GM19467 (cell line): ENCODE data around the gene TM7SF3.
A peak's percentile ranks its signal among the peaks of the same experiment; 100 is the strongest.
"Not testable (repeated sequence)": the region's sequence is repeated elsewhere in the genome, so short reads cannot be mapped to it uniquely, and the experiment has no call there.

ENCODE experiments used
- ATAC-seq: cut with Tn5 transposase; IDR thresholded peaks from one replicate; pipeline ENCODE4 v1.9.1; 2021; ENCODE audit warnings: mild to moderate bottlenecking, moderate library complexity; ENCODE audit not compliant: unreplicated experiment

TM7SF3 gene

GRCh38 chr12:26987634-26988424 lies 26.4 kb downstream of the TM7SF3 start:
- ATAC-seq, result no peak

GRCh38 chr12:26982866-26983265 lies 31.3 kb downstream of the TM7SF3 start:
- no peak for ATAC-seq

DNA sequence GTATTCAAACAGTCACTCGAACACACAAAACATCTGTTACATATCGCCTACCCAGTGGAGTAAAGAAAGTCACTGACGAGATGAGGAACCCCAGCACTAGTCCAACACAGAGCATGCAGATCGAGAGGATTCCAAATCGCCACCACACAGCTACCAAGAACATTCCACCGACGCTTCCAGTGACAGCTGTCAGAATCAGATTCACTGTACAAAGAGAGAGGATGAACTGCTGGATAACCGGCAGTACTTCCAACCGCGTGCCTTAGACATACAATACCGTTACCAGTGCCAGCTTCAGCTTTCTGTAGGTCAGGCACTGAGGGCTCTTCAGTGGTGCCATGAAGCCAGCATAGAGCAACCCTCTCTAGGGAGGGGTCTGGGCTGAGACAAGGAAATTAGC lies 34.5 kb downstream of the TM7SF3 start:
- no peak for ATAC-seq

GRCh38 chr12:26978801-26979200 lies 35.4 kb downstream of the TM7SF3 start:
- no peak for ATAC-seq

DNA sequence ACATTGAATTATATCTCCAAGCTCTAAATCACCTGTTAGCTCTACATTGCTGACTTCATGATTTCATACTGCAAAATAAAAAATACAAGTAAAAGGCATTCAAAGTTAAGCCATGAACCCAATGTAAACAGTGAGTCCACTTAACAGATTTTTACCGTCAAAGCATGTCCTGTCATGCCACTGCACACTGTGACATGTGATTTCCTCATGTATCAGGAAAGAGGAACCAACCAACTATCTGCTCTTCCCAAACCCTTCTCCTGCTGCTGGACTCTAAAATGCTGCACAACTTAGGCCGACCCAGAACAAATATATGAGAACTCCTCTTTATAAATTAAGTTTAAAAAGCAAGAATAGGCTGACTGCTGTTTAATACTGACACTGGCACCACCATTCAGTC lies 37.5 kb downstream of the TM7SF3 start:
- no peak for ATAC-seq

DNA sequence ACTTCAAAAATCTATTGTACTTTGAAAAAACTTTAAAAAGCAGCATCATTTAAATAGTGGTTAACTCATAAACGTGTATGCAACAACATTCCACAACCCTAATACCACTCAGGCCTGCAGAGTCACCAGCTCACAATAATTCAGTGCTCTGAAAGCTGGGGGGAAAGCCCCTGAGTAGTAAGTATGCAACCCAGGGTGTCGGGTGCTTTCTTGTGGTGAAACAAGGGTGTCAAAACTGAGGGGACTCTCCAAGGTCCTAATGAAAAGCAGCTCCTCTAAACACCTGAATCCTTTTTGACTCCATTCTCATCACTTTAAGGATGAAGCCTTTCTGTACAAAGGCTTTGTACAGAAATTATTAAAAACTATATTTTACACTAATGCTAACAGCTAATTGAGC lies 42.2 kb downstream of the TM7SF3 start:
- ATAC-seq, result peak; percentile 79

GRCh38 chr12:26970136-26970535 lies 44.0 kb downstream of the TM7SF3 start:
- no peak for ATAC-seq

DNA sequence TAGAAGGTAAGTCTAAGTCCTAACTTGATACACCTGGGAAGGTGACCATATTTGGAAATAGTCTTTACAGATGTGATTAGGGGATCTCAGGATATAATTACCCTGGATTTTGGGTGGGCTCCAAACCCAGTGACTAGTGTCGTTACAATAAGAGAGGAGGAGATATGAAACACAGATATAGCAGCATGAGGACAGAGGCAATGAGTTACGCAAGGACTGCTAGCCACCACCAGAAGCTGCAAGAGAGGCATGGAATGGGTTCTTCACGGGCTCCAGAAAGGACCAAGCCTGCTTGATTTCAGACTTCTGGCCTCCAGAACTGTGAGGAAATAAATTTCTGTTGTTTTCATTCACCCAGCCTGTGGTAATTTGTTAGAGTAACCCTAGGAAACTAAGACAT lies 47.3 kb downstream of the TM7SF3 start:
- ATAC-seq, result no peak

DNA sequence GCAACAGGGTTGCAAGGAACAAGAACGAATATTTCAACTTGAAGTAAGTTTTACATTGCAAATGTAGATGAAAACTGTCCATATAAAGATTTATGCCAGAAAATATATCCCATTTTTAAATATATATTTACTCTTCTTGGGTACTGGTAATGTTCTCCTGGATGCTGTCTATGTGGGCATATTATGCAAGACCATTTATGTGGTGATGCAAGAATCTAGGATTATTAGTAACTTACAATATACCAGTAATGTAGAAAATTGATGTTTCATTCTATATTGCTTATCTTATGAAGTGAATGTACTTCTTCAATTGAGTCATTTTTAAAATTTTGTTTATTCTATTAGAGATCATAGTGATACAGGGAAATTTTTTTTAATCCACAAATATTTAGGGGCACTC lies 50.8 kb downstream of the TM7SF3 start:
- ATAC-seq, result no peak

- ATAC-seq, result no peak
Observed at GRCh38 chr12:26961803-26962202, 52.4 kb downstream of the TM7SF3 start.

DNA sequence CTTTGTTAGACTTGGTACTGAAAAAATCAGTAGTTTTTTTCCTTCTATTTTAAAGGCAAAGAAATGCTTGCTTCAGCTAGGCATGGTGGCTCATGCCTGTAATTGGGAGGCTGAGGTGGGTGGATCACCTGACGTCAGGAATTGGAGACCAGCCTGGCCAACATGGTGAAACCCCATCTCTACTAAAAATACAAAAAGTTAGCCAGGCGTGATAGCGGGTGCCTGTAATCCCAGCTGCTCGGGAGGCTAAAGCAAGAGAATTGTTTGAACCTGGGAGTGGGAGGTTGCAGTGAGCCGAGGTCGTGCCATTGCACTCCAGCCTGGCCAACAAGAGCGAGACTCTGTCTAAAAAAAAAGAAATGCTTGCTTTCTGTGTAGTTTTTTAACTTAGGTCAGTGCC lies 52.8 kb downstream of the TM7SF3 start:
- not testable (repeated sequence) for ATAC-seq

GRCh38 chr12:26954027-26954426 lies 60.2 kb downstream of the TM7SF3 start:
- no peak for ATAC-seq

DNA sequence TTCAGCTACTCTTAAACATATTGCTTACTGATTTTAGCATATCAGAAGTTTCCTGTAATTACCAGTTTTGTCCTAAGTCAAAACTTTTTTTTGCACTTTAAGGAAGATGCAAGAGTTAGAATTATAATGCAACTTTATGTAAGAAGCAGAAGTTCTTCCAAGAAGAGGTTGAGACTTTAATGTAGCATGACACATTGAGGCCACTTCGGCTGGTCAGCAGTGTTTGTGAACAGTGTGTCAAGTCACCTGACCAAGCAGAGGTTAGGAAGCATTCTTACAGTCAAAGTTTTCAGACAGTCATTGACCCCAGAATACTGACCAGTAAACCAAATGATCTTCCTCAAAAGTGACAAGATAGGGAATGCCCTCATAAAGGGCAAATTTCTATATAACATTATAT lies 60.7 kb downstream of the TM7SF3 start:
- no peak for ATAC-seq

DNA sequence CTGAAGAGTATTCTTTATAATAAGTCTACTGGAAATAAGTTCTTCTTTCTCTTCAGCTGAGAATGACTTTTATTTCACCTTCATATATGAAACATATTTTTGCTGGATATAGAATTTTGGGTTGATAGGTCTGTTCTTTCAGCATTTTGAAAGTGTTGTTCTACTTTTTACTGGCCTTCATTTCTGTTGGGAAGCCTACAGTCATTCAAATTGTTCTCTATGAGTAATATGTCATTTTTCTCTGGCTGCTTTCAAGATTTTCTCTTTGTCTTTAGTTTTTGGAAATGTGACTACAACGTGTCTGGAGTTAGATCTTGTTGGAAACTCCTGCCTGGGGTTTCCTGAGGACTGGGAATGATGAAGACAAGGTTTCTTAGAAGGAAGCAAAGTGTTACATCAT lies 65.9 kb downstream of the TM7SF3 start:
- no peak for ATAC-seq

DNA sequence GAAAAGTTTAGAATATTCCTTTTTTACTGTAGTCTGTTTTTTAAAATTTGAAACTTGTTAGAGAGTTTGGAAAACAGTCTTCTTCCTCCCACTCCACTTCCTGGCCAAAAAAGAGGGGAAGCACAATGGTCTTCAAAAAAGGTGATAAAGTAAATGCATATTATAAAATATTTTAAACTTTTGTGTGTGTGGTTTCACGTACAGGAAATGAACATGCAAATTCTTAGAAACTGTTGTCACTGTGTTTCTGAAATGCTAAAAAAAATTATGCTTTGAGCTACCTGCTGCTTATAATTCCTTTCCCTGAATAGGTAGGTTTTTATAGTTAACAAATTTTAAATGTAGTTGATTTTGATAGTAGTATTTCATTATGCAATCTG lies 73.0 kb downstream of the TM7SF3 start:
- no peak for ATAC-seq

DNA sequence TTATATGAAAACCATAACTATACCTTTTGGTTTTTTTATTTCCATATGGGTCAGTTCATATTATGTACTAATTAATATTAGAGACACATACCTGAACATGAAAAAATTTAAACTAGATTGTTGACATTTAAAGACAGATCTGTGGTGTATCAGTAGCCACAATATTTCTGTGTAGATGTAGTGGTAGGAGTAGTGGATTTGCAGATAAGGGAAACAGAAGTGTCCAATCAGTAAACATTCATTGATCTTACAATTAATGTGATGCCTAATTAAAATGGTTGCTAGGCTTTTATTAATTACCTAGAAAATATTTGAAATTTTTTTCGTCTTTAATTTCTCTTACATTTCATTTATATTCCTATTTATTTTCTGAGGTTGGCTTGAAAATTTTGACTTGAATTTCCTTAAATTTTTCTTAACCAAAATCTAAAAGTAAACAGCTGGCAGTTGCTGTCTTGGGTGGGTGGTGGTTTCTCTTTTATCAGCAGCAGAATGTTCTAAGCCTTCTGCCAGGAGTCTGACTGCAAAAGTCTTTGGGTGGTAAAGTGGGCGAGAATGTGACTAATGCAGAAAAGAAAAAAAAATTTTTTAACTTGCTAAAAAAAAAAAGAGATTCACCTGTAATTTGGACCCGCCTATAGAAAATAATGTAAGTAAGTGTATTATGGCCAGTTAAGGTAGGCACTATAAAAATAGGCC lies 73.5 kb downstream of the TM7SF3 start:
- ATAC-seq, result no peak

GRCh38 chr12:26939953-26940352 lies 74.2 kb downstream of the TM7SF3 start:
- no peak for ATAC-seq

DNA sequence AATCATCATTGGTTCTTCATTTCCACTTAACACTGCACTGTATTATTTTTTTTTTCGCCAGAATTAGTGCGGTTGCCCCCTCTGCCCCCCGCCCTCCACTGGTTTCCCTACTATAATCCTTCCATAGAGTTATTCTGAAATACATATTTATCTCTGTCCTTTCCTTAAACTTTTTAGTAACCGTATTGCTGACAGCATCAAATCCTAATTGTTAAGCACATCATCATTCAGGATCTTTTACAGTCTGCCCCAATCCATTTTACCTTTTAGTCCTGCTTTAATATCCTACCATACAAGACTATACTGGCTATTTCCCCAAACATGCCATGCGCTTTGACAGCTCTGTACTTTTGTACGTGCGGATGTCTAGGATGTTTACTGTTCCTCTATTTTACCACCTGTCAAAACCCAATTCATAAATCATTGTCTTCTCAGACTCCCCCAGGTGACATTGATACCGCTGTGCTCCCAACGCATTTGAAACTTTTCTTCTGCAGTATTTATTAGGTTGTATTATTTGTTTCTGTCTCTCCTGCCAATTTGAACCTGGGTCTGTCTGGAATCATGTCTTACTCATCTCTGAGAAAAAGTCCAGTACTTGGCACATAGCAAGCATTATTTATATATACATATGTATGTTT lies 74.9 kb downstream of the TM7SF3 start:
- no peak for ATAC-seq

DNA sequence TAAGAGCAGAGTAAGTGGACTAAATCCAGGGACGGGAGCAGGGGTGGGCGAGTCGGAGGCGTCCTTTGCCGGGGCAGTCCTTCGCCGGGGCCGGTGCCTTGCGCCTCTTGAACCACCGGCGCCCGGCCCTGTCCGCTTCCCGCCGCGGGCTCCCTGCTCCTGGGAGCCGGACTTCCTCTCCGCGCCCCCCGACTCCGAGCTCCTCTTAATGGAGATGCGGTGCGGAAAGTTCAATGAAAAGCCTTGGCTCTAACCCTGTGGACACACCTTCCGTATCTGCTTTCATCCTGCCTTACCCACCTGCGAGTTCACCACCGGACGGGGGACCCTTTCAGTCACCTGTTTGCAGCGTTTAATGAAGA lies 75.5 kb downstream of the TM7SF3 start:
- peak; percentile 12 for ATAC-seq

GRCh38 chr12:26937863-26938700 lies 76.1 kb downstream of the TM7SF3 start, which contains the start of the genes FGFR1OP2 and INTS13:
Gene FGFR1OP2 (plus strand): TSS chr12:26938470. CDS start chr12:26954159, 15,689 bp downstream.
Gene INTS13 (minus strand): TSS chr12:26937981. CDS start chr12:26936803, 1,178 bp downstream.
- ATAC-seq, result peak; percentile 80

- peak; percentile 1 for ATAC-seq
Observed at GRCh38 chr12:26937443-26937862, 76.7 kb downstream of the TM7SF3 start.
